ENCODE data around the gene SH2B3. TPM values are rescaled to one million over a fixed set of nuclear protein-coding genes. Genes with fewer than 3 reads are reported as not detected.

SH2B3 gene
- total and polyA plus RNA-seq, 9 of the 15 experiments (the other 6 are each of a cell fraction or from before 2014, with no cell fraction given) = 10.8 to 75.3 (median 37.4) TPM

- Histone ChIP-seq H3K4me2 (ENCODE audit: insufficient read depth, low read length) (no peak overlapping the region), H2AFZ (ENCODE audit: low read depth, low read length) (no peak overlapping the region), H3K4me1 (replicated peaks in 1 of 2; ENCODE audit: control insufficient read depth in 2 of 2, insufficient read depth in 2 of 2, low read length in 2 of 2) (peaks cover 7 to 21% of the 10 kb centered on the region in 2 experiments; a peak in 4 of 5 replicates), H4K20me1 (replicated peaks; ENCODE audit: control insufficient read depth, insufficient read depth, low read length) (no peaks in the 10 kb centered on the region), H3K4me3 (no peak overlapping the region), H3K27me3 (ENCODE audit: control insufficient read depth in 2 of 2, insufficient read depth in 2 of 2, low read length in 2 of 2) (no peaks in the 10 kb centered on the region), H3K9me3 (replicated peaks; ENCODE audit: control insufficient read depth, insufficient read depth, low read depth, low read length) (no peaks in the 10 kb centered on the region), H3K79me2 (ENCODE audit: control insufficient read depth, insufficient read depth, low read length) (no peaks in the 10 kb centered on the region), H3K27ac (ENCODE audit: extremely low read depth, low read depth, low read length) (no peak overlapping the region), H3K36me3 (ENCODE audit: control insufficient read depth, insufficient read depth, low read length) (no peaks in the 10 kb centered on the region), H3K9ac (ENCODE audit: insufficient read depth in 1 of 2, low read depth in 2 of 2, low read length in 2 of 2) (no peak overlapping the region), H3K9me1 (ENCODE audit: control insufficient read depth, insufficient read depth, low read length) (no peaks in the 10 kb centered on the region)
- intact Hi-C loops (cut with micrococcal nuclease) = no loop called here
- CTCF ChIA-PET (ENCODE audit: low intra/inter-chr PET ratio) = no interaction called here
- 53% methylated on average over 8 of the region's 9 CpGs for WGBS (ENCODE audit: insufficient coverage, low coverage, missing lambda C conversion rate)
- no TSS peak for BruUV-seq (replicated peaks)
- DNase-seq (ENCODE audit: extremely low read depth in 1 of 4, low spot score in 3 of 4) = no peak
- no peak for TF ChIP-seq PTRF (tag; IDR thresholded peaks at IDR 0.05)
- no peak for TF ChIP-seq YBX1 (IDR thresholded peaks at IDR 0.05)
- no peak for TF ChIP-seq FOSL1 (tag; conservative IDR thresholded peaks at IDR 0.05)
- TF ChIP-seq CHD2 (IDR thresholded peaks at IDR 0.05; ENCODE audit: low read depth, low read length) = no peak
- no peak for TF ChIP-seq POLR2H (tag; IDR thresholded peaks at IDR 0.05; ENCODE audit: low read depth)
- no peak for TF ChIP-seq NFYB (IDR thresholded peaks at IDR 0.05; ENCODE audit: extremely low read depth, insufficient read length)
- TF ChIP-seq EP400 (IDR thresholded peaks at IDR 0.05) = no peak
- in situ Hi-C loops (cut with MboI) = no loop called here
- POLR2A ChIA-PET = interaction anchor here (0.6 kb wide), 1 partner anchor 50 kb away, joined by 3 read pairs; no protein-coding TSS in a partner anchor
- no peak for FAIRE-seq
- ATAC-seq = no peak
Measured at GRCh38 chr12:111390910-111391309, 14.8 kb upstream of the SH2B3 start.
